Epithelial cell of esophagus (primary cell): ENCODE results near the gene TCERG1L.

Experiments used
- DNase-seq: peaks from one replicate; pipeline ENCODE4 v3.0.0; 2010; ENCODE audit warnings: low read depth
- H3K4me3 ChIP-seq: 2 replicates; pipeline ENCODE4 v1.5.1; 2011; ENCODE audit warnings: mild to moderate bottlenecking, low read length, control low read depth
- TF ChIP-seq, protein P1 (sequence below): IDR thresholded peaks from 2 replicates; pipeline ENCODE4 v1.5.1; 2011; ENCODE audit warnings: low read depth, mild to moderate bottlenecking, low read length, control low read depth, inconsistent platforms; ENCODE audit not compliant: insufficient read depth; ENCODE audit errors: missing control alignments

The TCERG1L gene

DNA sequence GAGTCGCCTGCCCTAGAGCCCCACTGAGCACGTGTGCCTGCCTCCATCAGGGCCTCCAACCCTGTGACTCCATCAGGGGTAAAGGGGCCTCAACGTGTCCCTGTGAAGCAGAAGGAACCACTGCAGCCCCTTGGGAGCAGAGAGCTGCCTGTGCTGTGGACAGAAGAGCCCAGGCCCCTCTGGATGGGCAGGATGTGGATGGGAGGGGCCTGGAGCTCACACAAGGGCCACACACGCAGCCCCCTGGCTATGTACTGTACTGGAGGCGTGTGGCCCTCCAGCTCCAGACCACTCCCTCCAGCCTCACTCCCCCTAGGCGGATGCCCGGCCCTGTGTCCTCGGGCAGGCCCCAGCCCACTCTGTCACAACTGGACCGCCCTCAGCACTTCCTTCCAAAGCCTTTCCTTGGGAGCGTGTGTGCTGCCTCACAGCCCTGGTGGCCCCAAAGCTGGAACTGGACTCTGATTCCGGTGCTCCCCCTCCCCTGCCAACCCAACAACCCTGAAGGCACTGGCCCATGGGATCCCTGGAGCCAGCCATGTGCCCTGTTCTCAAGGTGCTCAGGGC is 238.0 kb downstream of the TCERG1L start:
- TF ChIP-seq, protein P1, sequence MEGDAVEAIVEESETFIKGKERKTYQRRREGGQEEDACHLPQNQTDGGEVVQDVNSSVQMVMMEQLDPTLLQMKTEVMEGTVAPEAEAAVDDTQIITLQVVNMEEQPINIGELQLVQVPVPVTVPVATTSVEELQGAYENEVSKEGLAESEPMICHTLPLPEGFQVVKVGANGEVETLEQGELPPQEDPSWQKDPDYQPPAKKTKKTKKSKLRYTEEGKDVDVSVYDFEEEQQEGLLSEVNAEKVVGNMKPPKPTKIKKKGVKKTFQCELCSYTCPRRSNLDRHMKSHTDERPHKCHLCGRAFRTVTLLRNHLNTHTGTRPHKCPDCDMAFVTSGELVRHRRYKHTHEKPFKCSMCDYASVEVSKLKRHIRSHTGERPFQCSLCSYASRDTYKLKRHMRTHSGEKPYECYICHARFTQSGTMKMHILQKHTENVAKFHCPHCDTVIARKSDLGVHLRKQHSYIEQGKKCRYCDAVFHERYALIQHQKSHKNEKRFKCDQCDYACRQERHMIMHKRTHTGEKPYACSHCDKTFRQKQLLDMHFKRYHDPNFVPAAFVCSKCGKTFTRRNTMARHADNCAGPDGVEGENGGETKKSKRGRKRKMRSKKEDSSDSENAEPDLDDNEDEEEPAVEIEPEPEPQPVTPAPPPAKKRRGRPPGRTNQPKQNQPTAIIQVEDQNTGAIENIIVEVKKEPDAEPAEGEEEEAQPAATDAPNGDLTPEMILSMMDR, result no peak
- H3K4me3 ChIP-seq, result no peak overlapping the region
- no peak for DNase-seq

DNA sequence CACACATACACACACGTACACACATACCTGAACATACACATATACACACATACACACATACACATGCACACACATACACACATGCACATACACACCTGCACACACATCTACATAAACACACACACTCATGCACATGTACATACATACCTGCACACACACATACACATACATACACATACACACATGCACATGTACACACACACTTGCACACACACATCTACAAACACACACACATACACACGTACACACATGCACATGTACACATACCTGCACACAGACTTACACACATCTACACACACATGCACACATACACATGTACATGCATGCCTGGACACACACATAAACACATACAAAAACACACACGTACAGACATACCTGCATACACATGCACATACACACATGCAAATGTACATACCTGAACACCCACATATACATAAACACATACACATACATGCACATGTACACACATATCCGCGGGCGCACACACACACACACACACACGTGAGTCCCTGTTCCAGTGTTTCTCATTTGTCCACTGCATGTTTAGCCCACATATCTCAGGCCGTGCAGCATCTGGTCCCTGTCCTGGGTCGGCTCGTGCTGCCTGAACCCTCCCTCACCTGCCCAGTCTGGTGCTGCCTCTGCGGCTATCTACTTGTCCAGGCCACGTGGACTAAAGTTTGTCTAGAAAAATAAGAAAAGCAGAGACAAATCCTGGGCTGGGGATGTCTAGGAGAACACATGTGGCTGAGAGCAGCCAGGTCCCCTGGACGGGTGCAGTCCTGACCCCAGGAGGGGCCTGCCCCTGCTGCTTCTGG is 238.7 kb downstream of the TCERG1L start:
- H3K4me3 ChIP-seq, result no peak overlapping the region
- TF ChIP-seq, protein P1, result no peak
- DNase-seq, result no peak

DNA sequence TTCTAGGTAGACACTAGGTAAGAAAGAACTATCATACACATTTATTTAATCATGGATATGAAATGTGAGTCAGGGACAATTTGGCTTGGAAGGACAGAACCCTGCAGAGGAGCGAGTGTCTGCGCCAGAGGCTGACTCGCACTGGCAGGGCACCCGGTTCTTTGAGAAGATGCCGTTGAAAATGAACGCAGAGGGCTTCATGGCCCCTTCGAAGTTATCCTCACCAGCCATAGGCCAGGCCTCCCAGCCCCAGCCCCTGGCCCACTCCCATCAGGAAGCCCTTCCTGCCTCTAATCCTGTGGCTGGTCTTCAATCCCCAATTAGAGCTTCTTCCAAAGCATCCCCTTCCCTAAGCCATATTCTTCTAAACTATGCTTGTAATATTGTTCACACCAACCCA is 239.8 kb downstream of the TCERG1L start:
- DNase-seq, result no peak
- H3K4me3 ChIP-seq, result no peak overlapping the region
- TF ChIP-seq, protein P1, result no peak

DNA sequence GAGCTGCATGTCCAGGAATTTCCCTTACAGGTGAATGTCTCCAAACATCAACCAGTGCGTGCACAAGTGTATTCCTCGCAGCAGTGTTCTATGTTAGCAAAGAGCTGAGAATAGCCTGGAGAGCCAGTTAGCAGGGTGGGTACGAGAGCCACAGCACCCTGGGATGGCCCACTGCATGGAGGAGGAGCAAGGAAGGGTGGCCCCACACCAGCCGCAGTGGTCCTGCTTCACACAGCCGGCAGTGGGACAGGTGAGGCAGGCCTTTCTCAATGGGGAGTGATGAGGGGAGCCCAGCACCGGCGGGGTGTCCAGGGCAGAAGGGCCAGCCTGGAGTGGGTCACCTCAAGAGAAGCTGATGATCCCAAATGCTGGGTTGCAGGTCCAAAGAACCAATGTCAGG is 240.7 kb downstream of the TCERG1L start:
- DNase-seq, result no peak
- TF ChIP-seq, protein P1, result no peak
- H3K4me3 ChIP-seq, result no peak overlapping the region

DNA sequence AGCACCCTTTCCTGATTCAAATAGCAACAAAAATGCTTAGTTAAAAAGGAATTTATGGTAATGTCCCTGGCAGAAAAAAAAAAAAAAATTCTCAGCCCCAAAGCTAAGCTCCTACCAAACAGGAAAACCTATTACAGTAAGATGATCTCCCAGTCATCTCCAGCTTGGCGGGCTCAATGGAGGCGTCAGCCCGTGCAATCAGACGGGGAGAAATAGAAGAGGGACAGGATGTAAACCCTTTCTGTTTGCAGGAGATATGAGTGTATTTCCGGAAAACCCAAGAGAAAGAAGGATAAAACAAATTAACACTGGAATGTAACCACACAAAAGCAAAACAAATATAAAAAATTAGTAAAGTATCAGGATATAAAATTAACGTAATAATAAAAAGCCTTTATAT is 242.8 kb downstream of the TCERG1L start:
- DNase-seq, result no peak
- TF ChIP-seq, protein P1, result no peak
- H3K4me3 ChIP-seq, result no peak overlapping the region

DNA sequence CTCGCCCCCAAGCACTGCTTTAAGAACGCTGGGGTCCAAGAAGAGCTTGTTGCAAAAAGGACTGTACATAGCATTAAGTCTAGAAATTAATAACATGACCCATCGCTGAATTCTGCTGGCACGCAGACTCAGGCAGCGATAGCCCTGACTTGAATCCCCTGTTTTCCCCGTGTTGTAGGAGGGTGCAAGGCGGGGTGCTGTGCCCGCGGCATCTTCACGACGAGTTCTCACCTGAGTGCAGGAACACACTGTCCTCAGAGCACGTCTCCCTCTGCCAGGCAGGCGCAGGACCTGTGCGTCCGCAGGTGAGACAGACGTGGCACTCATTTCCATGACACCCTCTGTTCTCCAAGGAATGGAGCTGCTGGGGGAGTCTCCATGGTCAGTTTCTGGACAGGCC is 243.2 kb downstream of the TCERG1L start:
- TF ChIP-seq, protein P1, result no peak
- no peak for DNase-seq
- no peak overlapping the region for H3K4me3 ChIP-seq
